Stimulated activated CD4-positive, alpha-beta T cell treated with anti-CD3 and anti-CD28 coated beads, TNF-alpha, amount 100 ng/mL, for 1 hour (primary cell): ENCODE data around the gene MYRFL.
"Not testable (repeated sequence)": the region's sequence is repeated elsewhere in the genome, so short reads cannot be mapped to it uniquely, and the experiment has no call there.

Source experiments
- DNase-seq, 3 donors: peaks; one replicate each; pipeline ENCODE4 v3.0.0-alpha.2; 2020; ENCODE audit warnings: low read depth in 3 of 3, low spot score in 1 of 3

Gene MYRFL

DNA sequence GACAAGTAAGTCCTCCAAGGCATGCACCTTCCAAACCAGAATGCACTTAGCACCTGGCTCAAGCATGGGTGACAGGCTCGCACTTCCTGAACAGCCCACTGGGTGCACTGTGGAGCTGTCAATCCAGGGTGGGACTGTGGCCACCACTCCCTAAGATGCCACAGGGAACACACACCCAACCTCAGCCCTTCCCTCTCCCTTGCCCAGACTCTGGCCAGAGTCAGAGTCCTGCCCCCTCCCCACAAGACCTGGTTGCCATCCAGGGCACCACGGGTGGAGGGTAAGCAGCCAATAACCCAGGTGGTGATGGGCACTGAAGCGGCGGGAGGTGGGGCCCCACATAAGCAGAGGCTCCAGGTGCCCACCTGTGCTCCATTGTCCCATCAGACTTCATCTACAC, 160.6 kb downstream of the MYRFL start:
- DNase-seq: no peak

GRCh38 chr12:69986114-69986513, 161.1 kb downstream of the MYRFL start:
- DNase-seq: no peak

- DNase-seq: no peak
Observed at GRCh38 chr12:69987579-69988091, 162.6 kb downstream of the MYRFL start.

DNA sequence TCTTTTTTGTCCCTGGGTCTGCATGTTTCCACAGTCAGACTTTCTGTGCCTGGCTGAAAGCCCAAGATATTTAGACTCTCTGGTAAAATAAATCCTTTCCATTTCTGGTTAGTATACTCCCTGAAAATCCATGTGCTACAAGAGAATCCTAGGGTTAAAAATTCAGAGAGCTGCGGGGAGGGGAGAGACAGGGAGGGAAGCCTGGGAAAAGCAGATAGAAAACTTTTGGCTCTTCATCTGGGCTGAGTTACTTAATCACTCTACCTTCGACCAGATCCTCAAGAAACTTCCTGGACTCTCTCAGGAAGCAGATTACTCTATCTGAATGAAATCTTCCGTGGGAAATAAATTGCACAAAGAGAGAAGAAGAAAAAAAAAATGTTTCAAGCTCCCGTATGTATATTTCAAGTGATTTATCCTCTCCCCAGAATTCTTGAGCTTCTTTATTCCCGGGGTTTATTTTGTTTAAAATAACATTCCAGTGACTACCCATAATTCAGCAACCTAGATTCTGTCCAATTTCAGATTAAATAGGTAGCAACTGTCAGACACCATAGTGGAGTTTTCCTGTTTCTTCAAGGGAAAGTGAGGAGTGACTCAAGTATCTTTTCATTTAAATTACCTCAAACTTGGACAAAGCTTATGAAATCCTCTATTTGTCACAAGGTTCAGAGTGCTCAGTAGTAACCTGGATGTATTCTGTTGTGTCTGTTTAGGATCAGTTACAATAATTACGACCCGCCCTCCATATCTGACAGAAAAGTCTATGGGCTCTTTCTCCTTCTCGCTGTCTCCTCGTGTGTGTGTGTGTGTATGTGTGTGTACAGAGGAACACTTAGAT, 163.7 kb downstream of the MYRFL start:
- DNase-seq: no peak

- no peak for DNase-seq
Observed at GRCh38 chr12:69991690-69992288, 166.8 kb downstream of the MYRFL start.

- DNase-seq: no peak
Observed at GRCh38 chr12:69993433-69993832, 168.4 kb downstream of the MYRFL start.

- not testable (repeated sequence) for DNase-seq
Observed at GRCh38 chr12:69994086-69994485, 169.1 kb downstream of the MYRFL start.

- DNase-seq: no peak
Observed at GRCh38 chr12:69994724-69995173, 169.7 kb downstream of the MYRFL start.

GRCh38 chr12:69996241-69996640, 171.2 kb downstream of the MYRFL start:
- no peak for DNase-seq

GRCh38 chr12:69996722-69997121, 171.7 kb downstream of the MYRFL start:
- no peak for DNase-seq

DNA sequence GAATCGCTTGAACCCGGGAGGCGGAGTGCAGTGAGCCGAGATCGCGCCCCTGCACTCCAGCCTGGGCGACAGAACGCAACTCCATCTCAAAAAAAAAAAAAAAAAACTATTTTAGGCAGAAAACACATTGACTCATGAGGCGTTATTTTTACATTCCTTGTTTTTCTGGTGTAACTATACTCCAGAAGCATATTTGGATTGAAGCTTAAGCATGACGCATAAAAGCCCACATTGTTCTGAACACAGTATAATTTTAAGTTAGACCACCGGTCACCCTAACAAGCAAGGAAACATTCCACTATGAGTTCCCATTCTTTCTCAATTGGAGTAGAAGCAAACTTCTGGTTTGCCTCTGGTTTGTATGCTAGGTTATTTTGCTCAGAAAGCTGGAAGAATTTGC, 173.0 kb downstream of the MYRFL start:
- DNase-seq: no peak

DNA sequence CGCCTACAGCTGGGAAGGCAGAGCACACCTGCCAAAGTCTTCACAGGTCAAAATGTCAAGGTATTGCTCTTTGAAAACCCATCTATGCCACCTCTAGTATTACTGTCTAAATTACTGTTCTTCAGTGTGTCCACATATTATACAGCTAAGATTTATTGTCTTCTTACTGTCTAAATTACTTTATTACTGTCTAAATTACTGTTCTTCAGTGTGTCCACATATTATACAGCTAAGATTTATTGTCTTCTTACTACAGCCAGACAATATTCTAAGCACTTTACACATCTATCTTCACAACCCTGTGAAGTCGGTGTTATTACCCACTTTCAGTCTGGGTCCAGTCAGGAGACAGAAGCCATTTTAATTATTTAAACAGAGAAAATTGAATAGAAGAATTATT, 173.9 kb downstream of the MYRFL start:
- no peak for DNase-seq

DNA sequence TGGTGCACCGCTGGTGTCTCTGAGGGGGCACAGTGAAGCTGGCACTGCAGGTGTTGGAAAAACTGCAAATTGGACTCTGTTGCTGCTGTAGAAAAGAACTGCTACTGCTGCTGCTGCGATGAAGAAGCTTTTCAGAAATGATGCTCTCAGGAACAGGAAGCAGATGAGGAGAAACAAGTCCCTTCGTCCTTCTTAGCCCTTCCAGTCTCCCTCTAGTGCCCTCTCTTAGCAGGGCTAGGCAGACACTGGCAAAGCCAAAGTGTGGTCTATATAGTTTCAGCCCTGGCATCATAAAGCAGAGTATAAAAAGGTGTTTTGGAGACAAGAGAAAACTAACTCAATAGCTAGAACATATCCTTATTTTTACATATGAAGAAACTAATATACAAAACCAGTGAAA, 174.5 kb downstream of the MYRFL start:
- DNase-seq: no peak

DNA sequence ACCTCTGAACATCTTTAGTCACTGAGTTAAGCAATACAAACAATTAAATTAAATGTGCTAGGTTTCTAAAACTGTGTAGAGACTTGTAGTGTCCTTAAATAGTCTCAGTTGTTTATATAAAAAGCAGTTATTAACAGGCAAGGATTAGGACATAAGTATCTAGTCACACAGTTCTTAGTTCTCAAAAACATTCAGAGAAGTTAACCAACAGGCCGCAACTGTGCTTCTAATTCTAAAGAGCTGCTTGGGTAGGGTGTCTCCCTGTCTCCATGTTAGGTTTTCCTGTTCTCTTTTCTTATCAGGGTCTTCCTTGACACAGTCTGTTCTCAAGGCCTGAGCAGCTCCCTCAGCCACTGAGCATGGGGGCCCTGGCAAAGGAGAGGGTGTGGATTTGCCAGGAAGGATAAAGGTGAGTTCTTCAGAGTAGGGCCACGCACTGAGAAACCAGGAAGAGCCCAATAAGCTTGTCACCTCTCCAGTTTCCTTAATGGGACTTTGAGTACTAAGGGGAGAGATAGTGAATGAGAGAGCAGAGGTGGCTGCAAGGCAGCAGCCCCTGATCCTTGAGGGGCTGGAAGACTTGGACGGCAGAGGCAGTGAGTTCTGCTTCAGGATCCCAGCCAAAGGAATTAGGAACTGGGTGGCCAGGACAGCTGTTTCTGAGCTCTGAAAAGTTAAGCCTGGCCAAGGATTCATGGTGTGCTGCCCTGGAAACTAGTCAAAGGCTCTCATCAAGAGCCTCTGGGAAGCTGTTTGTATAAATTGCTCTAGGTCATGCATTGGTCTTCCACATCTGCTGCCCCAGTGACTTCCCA, 177.3 kb downstream of the MYRFL start:
- no peak for DNase-seq

DNA sequence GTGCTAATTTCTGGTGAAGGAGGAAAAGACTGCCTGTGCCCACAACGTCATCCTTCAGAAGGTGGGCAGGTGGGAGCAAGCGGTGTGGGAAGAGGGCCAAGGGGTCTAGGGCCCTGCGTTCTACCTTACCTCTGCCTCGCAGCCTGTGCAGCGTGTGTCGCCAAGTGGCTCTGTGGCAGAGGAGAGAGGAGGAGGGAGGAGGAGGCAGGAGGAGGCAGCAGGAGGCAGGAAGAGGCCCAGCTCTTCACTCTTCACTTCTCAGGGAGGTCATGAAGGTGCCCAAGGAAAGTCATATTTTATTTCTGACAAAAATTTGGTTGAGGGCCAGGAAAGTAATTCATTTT, 177.9 kb downstream of the MYRFL start:
- DNase-seq: no peak

- DNase-seq: no peak
Observed at GRCh38 chr12:70005864-70006618, 181.0 kb downstream of the MYRFL start.

- DNase-seq: no peak
Observed at GRCh38 chr12:70006619-70006973, 181.6 kb downstream of the MYRFL start.

- DNase-seq: no peak
Observed at GRCh38 chr12:70007687-70008086, 182.7 kb downstream of the MYRFL start.
